Activated CD8-positive, alpha-beta memory T cell treated with anti-CD3 and anti-CD28 coated beads, Interleukin-2, amount 50 U/mL, for 4 hours (primary cell): ENCODE measurements around the gene RAB8A.
"Not testable (repeated sequence)": the region's sequence is repeated elsewhere in the genome, so short reads cannot be mapped to it uniquely, and the experiment has no call there.

Experiments
- DNase-seq: peaks from one replicate; pipeline ENCODE4 v3.0.0-alpha.2; 2020

The RAB8A gene

GRCh38 chr19:16143399-16144215 lies 31.9 kb downstream of the RAB8A start, which contains the start of gene HSH2D:
Gene HSH2D, plus strand, starts transcription at chr19:16143685. Its CDS starts 5,066 bp downstream, at chr19:16148751.
- peak; percentile 77 for DNase-seq

GRCh38 chr19:16144216-16144581 lies 32.5 kb downstream of the RAB8A start:
- DNase-seq: no peak

- no peak for DNase-seq
These were observed 34.4 kb downstream of the RAB8A start for GRCh38 chr19:16146112-16146511.

GRCh38 chr19:16148443-16149229 lies 36.9 kb downstream of the RAB8A start:
- DNase-seq: no peak

DNA sequence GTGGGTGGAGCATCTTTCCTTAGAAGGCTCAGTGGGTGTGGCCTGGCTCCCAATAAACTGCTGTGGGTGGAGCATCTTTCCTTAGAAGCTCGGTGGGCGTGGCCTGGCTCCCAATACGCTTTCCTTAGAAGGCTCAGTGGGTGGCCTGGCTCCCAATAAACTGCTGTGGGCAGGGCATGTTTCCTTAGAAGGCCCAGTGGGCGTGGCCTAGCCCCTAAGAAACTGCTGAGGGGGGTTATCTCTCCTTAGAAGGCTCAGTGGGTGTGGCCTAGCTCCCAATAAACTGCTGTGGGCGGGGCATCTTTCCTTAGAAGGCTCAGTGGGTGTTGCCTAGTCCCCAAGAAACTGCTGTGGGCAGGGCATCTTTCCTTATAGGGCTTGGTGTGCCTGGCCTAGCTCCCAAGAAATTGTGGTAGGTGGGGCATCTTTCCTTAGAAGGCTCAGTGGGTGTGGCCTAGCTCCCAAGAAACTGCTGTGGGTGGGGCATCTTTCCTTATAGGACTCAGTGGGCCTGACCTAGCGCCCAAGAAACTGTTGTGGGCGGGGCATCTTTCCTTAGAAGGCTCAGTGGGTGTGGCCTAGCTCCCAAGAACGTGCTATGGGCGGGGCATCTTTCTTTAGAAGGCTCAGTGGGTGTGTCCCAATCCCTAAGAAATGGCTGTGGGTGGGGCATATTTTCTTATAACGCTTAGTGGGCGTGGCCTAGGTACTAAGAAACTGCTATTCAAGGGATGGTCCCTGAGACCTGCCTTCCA lies 42.1 kb downstream of the RAB8A start:
- DNase-seq: no peak

DNA sequence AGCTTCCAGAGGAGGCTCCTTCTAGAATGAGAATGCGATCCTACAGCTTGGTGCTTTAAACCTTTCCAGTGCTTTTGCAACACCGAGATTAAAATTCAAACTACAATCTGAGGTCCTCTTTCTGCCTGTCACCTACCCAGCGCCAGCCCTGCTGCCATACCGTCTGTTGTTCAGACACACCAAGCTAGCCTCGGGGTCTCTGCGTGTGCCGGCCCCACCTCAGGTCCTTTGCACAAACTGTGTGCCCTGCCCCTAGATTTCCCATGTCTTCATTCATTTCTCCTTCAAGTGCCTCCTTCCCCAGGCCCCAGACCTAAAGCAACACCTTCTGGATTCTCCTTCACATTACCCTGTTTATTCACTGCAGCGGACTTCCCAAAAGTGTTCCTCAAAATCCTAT lies 42.9 kb downstream of the RAB8A start:
- DNase-seq: no peak

- no peak for DNase-seq
These were observed 43.4 kb downstream of the RAB8A start for GRCh38 chr19:16155128-16155527.

- no peak for DNase-seq
These were observed 45.2 kb downstream of the RAB8A start for GRCh38 chr19:16156904-16157303.

- no peak for DNase-seq
These were observed 45.9 kb downstream of the RAB8A start for GRCh38 chr19:16157601-16158000.

GRCh38 chr19:16159655-16160054 lies 48.0 kb downstream of the RAB8A start:
- DNase-seq: no peak

GRCh38 chr19:16160445-16160942 lies 48.8 kb downstream of the RAB8A start:
- DNase-seq: no peak

- no peak for DNase-seq
These were observed 49.4 kb downstream of the RAB8A start for GRCh38 chr19:16160943-16161560.

- no peak for DNase-seq
These were observed 50.2 kb downstream of the RAB8A start for GRCh38 chr19:16161840-16162239.

- DNase-seq: no peak
These were observed 52.7 kb downstream of the RAB8A start for GRCh38 chr19:16164222-16164890.

DNA sequence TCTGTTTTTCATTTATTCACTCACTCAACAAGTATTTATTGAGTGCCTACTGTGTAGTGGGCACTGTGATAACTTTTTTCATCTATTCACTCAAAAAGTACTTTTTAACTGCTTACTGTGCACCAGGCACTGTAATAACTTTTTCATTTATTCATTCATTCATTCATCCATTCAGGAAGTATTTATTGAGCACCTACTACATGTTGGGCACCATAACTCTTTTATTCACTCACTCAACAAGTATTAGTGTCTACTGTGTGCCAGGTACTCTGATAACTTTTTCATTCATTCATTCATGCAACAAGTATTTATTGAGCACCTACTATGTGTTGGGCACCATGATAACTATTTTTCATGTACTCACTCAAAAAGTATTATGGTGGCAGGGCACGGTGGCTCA lies 54.7 kb downstream of the RAB8A start:
- DNase-seq: no peak

DNA sequence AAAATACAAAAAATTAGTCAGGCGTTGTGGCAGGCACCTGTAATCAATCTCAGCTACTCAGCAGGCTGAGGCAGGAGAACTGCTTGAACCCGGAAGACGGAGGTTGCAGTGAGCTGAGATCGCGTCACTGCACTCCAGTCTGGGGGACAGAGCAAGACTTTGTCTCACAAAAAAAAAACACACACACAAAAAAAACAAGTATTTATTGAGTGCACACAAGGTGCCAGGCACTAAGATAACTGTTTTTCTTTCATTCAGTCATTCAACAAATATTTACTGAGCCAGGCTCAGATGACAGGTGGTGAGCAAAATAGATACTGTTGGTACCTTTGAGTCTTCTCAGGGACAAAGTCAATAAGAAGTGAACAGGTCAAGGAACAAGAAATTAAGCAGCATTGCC lies 55.4 kb downstream of the RAB8A start:
- DNase-seq: no peak

DNA sequence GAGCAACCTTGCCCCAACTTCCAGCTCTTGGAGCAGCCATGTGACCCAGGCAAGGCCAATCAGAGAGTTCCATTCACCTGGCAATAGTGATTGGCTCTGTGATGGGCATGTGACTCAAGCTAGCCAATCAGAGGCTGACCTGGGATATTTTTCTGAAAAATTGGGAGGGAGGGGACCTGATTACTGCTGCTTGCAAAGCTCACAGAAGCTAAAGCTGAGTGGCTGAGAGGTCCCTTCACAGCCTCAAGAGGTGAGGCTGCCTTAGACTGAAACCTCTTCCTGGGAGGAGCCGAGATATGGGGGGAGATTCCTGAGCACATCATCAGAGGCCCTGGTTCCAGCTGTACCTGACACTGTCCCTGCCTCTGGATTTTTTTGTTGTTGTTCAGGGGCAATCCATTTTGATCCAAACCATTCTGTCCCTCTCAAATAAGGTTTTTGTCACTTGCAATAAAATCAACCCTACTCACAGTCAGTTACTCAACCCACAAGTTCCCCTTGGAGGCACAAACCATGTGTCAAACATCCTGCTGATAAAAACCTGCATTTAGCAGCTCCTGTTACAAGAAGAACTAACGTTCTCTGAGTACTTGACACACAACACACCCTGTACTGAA lies 56.9 kb downstream of the RAB8A start:
- DNase-seq: no peak

GRCh38 chr19:16170134-16170533 lies 58.4 kb downstream of the RAB8A start:
- no peak for DNase-seq

- DNase-seq: no peak
These were observed 64.3 kb downstream of the RAB8A start for GRCh38 chr19:16175954-16176353.

GRCh38 chr19:16178866-16179265 lies 67.2 kb downstream of the RAB8A start:
- DNase-seq: not testable (repeated sequence)

- no peak for DNase-seq
These were observed 68.9 kb downstream of the RAB8A start for GRCh38 chr19:16180611-16181010.
